Renal cortical epithelial cell (primary cell): ENCODE data around the gene BEX4. TPM values are rescaled to one million over a fixed set of nuclear protein-coding genes. Genes with fewer than 3 reads are reported as not detected.

ENCODE experiments used
- DNase-seq: peaks from one replicate; pipeline ENCODE4 v3.0.0-alpha.2; 2011; ENCODE audit warnings: low read depth
- total RNA-seq: library from RNA; depleted of rRNA; stranded (reverse); fragments of >200 nt; gene quantifications from 2 replicates; pipeline ENCODE4 v1.2.3, GENCODE V29; 2014

BEX4 gene
- total RNA-seq, 1 donor from 2014 or later = 50.6 TPM

DNA sequence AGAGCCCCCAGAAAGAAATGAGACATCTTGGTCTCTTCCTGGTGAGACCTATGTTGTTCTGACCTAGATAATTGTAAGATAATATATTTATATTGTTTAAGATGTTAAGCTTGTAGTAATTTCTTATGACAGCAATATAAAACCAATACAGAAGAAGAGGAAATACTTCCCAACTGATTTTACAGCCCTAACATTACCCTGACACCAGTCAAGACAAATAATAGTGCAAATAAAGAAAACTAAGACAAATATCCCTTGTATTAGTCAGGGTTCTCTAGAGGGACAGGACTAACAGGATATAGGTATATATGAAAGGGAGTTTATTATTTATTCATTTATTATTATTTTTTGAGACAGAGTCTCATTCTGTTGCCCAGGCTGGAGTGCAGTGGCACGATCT is 21.4 kb downstream of the BEX4 start:
- DNase-seq = no peak

DNA sequence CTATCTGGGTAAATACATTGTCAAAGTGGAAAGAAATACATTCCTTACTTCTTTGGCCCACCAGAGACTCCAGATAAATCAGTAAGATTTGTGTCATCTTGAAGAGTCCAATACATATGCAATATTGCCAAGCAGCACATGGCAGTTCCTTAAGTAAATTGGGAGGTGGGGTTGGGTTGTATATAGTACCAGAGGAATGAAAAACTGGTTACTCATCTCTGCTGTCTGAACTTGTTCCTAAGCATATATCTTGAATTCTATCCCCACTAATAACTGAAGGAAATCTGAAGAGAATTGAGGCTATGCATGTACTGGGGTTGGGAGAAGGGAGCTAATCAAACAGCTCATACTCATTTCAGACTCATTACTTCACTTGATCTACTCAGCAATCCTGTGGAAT is 25.2 kb downstream of the BEX4 start:
- no peak for DNase-seq

DNA sequence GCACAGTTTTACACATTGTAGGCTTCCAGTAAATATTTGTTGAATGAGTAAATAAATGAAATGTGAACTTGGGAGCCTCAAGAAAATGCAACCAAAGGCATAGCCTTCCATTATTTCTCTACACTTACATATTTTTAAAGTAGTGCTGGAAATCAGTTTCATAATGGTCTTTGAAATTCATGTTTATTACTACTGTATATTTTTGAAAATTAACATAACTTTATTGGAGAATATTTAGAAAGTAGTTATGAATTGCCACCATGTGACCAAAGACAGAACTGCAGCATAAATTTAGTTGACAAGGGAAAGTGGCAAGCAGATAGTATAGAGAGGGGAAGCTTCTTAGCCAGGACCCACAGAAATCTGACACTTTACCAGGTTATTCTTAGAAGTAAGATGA is 33.6 kb downstream of the BEX4 start:
- DNase-seq = peak; percentile 11

DNA sequence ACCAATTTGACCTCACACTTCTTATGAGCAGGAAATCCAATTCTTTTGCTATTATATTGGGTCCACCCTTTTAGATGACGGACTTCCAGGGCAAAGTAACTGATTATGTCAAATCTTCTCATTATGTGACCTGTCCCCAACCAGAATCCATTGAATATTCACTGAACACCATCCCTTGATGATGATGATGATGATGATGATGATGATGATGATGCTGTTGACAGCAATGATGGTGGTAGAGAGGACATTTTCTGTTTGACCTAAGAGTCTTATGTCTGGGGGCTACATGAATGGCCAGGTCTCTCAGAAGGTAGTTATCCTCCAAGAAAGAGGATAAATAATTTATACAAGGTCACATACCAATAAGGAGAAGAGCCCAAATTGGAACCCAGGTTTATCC is 34.9 kb downstream of the BEX4 start:
- no peak for DNase-seq

DNA sequence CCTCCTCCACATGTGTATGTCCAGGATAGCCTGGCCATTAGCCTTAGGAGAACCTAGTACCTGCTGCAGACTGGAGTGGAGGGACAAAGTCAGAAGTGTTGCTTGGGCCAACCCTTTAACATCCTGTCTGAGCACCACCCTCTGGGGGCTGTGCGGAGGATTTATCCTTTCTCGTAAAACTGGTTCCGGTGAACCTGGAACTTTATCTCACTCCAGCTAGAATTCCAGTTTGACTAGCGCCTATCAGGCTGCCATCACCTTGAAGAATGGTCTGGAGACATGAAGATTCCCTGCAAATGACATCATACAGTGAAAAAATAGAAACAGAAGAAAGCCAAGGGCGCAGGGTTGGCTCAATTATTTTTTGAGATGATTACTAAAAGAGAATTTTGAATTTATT is 36.1 kb downstream of the BEX4 start:
- no peak for DNase-seq

DNA sequence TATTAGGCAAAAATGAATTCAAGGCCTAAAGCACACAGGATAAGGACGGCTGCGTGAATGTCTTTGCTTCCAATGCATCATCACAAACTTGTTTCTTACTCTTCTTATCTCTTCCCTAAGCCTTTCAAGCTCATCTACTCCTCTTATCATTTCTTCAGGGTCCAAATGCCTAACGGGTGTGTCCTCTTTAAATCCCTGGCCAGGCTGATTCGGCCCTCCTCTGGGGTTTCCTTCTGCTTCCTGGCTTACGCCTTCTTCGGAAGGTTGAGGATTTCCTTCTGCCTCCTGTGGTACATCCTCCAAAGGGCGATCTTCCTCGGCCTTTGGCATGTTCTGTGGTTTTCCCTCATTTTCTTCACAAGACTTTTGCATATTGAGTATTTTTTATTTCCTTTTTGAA is 38.7 kb downstream of the BEX4 start:
- DNase-seq = no peak

DNA sequence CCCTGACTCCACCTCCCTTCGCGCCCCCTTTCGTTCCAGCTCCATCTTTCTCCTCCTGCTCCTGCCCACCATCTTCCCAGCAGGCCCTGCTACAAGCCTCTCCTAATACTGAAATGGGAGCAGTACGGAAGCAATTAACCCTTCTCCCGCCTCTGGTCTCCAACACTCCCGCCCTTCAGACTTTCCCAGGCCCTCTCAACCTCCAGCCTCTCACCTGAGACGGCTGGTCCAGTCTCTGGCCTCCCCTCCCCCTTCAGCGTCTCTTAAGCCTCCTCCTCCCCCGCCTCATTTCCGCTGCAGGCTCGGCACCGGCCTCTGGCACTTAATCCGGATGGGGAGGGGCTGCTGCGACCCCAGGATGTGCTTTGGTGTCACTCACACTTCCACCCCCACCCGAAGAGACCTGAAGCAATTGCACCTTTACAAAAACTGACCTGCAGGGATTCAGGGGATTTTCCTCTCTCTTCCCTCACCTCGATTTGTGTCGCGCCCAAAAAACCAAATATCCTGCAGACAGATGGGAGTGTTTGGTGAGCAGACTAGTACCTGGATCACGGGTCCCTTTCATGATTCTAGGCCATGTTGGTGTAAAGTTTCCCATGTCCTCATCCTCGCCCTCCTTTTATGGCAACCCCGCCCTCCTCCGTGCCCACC is 39.4 kb downstream of the BEX4 start:
- DNase-seq = peak; percentile 61

DNA sequence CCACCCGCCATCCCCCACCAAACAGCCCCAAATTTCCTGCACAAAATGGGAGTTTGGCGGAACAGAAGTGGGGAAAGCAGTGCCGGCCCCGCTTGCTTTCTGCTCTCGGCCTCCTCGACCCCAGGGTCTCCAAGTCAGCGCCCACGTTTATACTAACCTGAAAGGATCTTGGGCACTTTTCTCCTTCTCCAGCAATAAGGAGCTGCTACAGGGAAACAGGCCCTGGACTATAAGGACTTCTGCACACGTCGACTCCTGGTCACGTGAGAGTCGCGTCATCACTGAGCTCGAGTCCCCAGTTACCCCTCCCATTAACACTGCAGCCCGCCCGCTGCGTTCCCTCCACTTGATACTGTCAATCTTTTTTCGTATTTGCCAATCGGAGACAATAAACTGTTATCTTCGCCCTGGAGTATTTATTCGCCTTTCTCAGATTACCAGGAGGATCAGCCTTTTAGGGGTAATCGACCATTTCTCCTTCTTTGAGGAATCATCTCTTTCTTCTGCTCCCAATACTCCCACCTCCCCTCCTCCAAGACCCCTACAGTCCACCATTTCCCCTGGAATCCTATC is 40.1 kb downstream of the BEX4 start, which contains the start of gene TCEAL8:
TCEAL8 (minus strand) TSS at position 235 of the 573 bp plus-strand sequence. CDS start 1,176 bp downstream, outside the sequence.
- peak; percentile 72 for DNase-seq

DNA sequence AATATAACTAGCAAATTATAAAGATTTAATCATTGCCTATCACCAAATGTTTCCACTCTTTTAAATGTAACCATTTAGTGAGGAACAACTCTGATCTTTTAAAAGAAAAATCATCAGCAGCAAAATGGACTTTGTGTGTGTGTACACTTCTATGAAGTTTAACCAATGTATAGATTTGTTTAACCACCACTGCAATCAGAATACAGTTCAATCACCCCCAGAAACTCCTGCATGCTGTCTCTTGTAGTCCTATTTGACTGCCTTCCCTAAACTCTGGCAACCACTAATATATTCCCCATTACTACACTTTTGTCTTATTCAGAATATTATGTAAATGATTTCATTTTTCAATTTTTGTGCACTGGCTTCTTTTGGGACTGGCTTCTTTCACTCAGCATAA is 41.7 kb downstream of the BEX4 start:
- DNase-seq = no peak

DNA sequence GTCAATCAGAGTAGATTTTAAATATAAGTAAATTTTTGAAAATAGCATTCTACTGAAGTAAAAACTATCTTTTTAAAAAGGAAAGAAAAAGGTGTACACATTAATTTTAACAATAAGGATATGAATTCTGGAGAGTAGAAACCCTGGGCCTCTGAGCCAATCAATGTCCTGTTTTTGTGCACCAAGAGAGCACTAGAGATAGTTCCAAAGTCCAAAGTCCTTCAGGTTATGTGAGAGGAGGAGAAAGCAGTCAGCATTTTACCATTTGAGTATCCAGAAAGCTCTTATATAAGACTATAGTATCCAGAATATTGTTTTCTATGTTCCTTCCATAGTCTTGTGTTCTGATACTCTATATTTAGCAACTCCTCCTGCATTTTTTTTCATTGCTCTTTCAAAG is 43.4 kb downstream of the BEX4 start:
- no peak for DNase-seq

Other genes starting within 250 kb of the BEX4 start
- 0.20 TPM in 1 of 2 replicates, not detected in the other for gene BEX1, start 150.9 kb upstream of the BEX4 start, total RNA-seq
- gene NXF3, start 122.0 kb upstream of the BEX4 start, total RNA-seq = 0.35 TPM in 1 of 2 replicates, not detected in the other
- 99.0 and 153 TPM in 2 replicates for gene TCEAL8, start 40.0 kb downstream of the BEX4 start, total RNA-seq
- not detected in 2 replicates for gene TCEAL5, start 61.6 kb downstream of the BEX4 start, total RNA-seq
- 18.0 and 26.9 TPM in 2 replicates for gene BEX2, start 95.9 kb downstream of the BEX4 start, total RNA-seq
- gene TCEAL7, start 115.1 kb downstream of the BEX4 start, total RNA-seq = 2.8 and 8.2 TPM in 2 replicates
- 123 and 164 TPM in 2 replicates for gene TCEAL9, start 141.4 kb downstream of the BEX4 start, total RNA-seq
- gene BEX3, start 161.4 kb downstream of the BEX4 start, total RNA-seq = 155 and 424 TPM in 2 replicates